A549 (cell line): ENCODE data around the gene UQCC3.

Experiments used
- ESRRA ChIP-seq: fragments of 150-350 bp; IDR thresholded peaks from 2 replicates; pipeline ENCODE4 v1.6.1; 2014; ENCODE audit warnings: mild to moderate bottlenecking, low read length, borderline replicate concordance
- MAZ ChIP-seq: fragments of 150-350 bp; IDR thresholded peaks from 2 replicates; pipeline ENCODE4 v1.6.1; 2014; ENCODE audit warnings: antibody characterized with exemption, low read depth, low read length, borderline replicate concordance
- MYC ChIP-seq: IDR thresholded peaks from 2 replicates; pipeline ENCODE4 v1.6.1; 2012; ENCODE audit warnings: mild to moderate bottlenecking, inconsistent platforms, low read length, improper control_type of control experiment, borderline replicate concordance
- NR3C1 ChIP-seq: fragments of >200 bp; sonication (Bioruptor Twin); formaldehyde crosslinking; IDR thresholded peaks from 3 replicates; pipeline ENCODE4 v1.6.1; 2017
- TF ChIP-seq, protein P1 (sequence below): fragments of >200 bp; sonication (Bioruptor Twin); formaldehyde crosslinking; IDR thresholded peaks from 3 replicates; pipeline ENCODE4 v1.5.1; 2016

- TF ChIP-seq, protein P1, sequence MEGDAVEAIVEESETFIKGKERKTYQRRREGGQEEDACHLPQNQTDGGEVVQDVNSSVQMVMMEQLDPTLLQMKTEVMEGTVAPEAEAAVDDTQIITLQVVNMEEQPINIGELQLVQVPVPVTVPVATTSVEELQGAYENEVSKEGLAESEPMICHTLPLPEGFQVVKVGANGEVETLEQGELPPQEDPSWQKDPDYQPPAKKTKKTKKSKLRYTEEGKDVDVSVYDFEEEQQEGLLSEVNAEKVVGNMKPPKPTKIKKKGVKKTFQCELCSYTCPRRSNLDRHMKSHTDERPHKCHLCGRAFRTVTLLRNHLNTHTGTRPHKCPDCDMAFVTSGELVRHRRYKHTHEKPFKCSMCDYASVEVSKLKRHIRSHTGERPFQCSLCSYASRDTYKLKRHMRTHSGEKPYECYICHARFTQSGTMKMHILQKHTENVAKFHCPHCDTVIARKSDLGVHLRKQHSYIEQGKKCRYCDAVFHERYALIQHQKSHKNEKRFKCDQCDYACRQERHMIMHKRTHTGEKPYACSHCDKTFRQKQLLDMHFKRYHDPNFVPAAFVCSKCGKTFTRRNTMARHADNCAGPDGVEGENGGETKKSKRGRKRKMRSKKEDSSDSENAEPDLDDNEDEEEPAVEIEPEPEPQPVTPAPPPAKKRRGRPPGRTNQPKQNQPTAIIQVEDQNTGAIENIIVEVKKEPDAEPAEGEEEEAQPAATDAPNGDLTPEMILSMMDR = no peak
- TF ChIP-seq MYC = no peak
- no peak for TF ChIP-seq MAZ
- no peak for TF ChIP-seq ESRRA
- TF ChIP-seq NR3C1 = no peak
Observed at GRCh38 chr11:62705413-62705812, 33.9 kb downstream of the UQCC3 start.
